ENCODE measurements around the gene OR4F15. TPM values are rescaled to one million over a fixed set of nuclear protein-coding genes. Genes with fewer than 3 reads are reported as not detected.
"Not testable (repeated sequence)": the region's sequence is repeated elsewhere in the genome, so short reads cannot be mapped to it uniquely, and the experiment has no call there.

The OR4F15 gene, protein sequence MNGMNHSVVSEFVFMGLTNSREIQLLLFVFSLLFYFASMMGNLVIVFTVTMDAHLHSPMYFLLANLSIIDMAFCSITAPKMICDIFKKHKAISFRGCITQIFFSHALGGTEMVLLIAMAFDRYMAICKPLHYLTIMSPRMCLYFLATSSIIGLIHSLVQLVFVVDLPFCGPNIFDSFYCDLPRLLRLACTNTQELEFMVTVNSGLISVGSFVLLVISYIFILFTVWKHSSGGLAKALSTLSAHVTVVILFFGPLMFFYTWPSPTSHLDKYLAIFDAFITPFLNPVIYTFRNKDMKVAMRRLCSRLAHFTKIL
- not detected for total RNA-seq

DNA sequence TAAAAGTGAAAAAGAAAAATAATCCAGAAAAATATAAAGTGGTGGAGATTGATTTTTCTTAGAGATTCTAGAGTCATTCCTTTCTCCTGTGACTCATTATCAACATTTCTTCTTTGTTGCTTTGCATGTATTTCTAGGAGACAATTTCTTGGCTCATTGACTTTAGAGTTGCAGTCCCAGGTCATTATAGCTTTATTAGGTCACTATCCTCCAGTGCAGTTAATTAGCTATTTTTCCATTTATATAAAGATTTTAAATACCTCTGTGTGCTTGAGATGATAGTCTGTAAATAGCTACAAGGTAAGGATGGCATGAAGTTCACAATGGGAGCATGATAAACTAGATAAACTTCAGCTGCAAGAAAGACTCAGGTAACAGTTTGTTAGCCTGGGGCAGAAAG, at the start of gene OR4F15:
Gene OR4F15 (plus strand): TSS at position 301 of the 400 bp plus-strand sequence. CDS start 5,985 bp downstream, outside the sequence.
- DNase-seq: no peak

GRCh38 chr15:101764669-101765339, 47.2 kb upstream of the OR4F15 start:
- not testable (repeated sequence) for DNase-seq

DNA sequence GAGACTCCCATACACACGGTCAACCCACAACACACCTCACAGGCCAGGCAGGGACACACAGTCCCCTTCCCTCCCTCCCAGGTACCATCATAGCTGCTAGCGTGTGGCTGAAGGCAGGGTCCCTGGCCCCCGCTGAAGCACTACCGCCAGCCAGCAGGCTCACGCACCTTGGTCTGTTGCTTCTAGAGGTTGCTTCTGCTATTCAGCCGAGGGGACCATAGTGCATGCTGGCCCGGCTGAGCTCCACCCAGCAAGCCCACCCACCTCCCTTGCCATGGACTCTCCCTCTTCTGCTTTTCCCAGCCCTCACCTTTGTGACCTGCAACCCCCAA, 46.7 kb upstream of the OR4F15 start:
- not testable (repeated sequence) for DNase-seq

GRCh38 chr15:101765772-101766456, 46.1 kb upstream of the OR4F15 start:
- no peak for DNase-seq

- DNase-seq: not testable (repeated sequence)
Observed at GRCh38 chr15:101767083-101767640, 44.8 kb upstream of the OR4F15 start.

DNA sequence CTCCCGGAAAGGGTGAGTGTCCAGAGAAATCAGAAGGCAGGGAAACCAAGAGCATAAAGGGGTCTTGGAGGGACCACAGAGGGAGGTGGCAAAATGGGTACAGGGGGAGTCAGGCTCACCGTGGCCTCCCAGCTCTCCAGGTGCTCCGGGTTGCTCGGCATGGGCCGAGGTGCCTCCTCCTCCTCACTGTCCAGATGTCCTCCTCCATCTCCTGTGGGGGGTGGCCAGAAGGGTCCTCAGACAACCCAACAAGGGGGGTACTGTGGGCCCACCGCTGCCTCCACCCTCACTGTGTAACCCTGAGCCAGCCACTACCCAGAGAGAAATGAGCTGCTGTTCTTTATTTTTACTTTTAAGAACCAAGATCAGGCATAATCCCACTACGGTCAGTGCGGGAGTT, 39.1 kb upstream of the OR4F15 start:
- DNase-seq: no peak

- DNase-seq: no peak
Observed at GRCh38 chr15:101773496-101774100, 38.4 kb upstream of the OR4F15 start.

DNA sequence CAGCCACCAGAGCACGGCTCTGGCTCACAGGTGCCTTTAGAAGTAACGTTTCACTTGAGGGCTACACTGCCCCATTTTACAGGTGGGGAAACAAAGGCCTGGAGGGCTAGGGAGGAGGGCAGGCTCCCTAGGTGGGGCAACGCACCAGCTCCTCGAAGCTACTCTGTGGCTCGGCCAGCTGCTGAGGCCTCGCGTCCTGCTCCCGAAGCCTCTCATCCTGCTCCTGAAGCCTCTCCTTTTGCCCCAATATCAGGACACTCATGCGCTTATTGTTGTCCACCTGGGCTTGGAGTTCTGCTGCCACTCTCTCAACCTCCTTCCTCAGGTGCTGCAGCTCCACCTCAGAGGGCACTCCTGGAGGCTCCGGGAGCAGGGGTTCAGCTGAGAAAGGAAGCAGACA, 36.9 kb upstream of the OR4F15 start:
- no peak for DNase-seq

GRCh38 chr15:101778576-101778975, 33.4 kb upstream of the OR4F15 start:
- DNase-seq: not testable (repeated sequence)

DNA sequence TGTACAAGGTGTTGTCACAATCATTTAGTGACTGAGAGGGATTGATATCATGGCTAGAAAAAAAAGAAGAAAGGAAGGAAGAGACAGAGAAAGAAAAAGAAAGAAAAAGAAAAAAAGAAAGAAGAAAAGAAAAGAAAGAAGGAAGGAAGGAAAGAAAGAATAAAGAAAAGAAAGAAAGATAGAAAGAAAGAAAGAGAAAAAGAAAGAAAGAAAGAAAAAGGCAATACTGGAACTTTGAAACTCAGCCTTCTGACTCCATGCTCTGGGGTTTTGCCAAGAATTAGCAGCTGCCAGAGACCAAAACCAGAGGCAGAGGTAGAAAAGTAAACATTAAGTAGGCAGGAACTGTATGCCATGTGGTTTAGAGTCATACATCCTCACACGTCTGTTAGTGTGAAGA, 31.8 kb upstream of the OR4F15 start:
- DNase-seq: not testable (repeated sequence)

DNA sequence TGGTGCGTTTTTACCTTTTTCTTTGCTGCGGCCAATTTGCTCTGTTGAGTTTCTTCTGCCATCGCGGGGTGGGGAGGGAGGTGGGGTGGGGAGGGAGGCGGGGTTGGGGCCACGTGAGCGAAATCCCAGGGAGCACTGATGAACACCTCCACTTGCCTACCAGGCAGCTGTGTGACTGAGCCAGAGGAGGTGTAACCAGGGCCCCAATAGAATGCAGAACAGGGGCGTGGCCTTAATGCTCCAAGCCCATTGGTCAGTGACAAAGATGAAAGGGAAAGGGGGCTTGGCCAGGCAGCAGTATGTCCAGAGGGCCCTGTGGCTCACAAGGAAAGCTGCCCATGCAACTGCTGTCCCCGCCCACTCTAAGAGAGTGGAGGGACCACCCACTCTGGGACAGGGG, 30.1 kb upstream of the OR4F15 start:
- no peak for DNase-seq

GRCh38 chr15:101784644-101785043, 27.4 kb upstream of the OR4F15 start:
- no peak for DNase-seq

DNA sequence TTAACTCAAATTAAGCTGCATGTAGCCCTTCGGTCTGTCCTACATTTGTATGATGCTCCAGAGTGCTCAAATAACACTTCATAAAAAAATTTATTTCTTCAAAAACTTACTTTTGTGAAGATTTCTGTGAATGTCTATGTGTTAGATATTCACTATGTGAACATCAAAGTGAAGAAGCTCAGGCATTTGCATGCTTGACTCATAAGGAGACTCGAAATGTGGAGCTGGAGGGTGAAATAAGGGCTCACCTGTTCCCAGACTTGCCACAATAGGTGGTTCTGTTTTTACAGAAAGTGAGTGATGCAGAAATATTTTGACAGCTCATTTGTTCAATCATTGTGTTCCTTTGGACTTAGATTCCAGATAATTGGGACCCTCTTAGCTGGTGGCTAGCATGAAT, 25.6 kb upstream of the OR4F15 start:
- DNase-seq: not testable (repeated sequence)

DNA sequence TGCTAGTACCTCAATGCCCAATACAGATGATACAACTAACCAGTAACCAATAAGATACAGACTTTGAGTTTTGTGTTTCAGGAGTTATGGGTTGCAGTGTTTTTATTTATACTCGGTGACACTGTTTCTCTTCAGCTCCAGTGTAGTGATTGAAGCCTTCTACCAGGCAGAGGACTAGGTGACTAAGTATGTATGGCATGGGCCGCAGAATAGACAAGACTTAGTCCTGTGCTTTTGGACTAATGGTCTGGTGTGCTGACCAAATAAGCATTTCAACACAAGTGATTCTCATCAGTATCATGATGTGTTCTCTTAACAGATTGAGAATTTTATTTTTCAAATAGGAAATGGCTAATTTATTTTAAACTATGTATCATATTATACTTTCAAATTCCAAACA, 24.0 kb upstream of the OR4F15 start:
- DNase-seq: not testable (repeated sequence)

DNA sequence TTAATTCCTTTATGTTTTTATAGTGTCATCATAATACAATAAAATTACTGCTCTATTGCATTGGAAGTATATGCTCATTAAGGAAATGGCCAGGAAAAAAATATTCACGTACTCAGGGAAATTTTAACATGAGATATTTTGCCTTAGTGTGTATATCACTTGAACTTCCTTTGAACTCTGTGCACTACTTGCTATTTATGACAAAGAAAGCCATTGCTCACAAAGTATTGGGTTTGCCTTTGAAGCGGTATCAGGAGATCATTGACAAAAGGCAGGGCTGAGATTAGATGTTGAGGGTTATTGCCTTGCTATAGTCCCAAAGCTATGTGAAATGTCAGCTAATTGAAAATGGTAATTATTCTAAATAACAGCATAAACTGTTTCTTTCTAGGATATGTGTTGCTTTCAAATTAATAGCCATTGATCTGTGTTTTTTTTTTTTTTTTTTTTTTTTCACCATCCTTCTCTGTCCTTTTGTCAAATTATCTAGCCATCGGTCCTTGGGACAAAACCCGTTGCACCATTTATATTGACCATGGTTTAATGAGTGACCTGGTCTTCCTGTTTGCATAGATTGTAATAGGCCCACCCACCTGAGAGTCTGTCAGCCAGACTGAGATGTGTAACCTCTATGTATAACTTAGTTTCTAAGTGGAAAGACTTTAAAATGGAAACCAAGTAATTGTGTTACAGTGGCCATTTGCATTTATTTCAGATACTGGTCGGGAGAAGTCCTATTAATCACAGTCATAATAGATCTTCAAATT, 23.3 kb upstream of the OR4F15 start:
- not testable (repeated sequence) for DNase-seq

DNA sequence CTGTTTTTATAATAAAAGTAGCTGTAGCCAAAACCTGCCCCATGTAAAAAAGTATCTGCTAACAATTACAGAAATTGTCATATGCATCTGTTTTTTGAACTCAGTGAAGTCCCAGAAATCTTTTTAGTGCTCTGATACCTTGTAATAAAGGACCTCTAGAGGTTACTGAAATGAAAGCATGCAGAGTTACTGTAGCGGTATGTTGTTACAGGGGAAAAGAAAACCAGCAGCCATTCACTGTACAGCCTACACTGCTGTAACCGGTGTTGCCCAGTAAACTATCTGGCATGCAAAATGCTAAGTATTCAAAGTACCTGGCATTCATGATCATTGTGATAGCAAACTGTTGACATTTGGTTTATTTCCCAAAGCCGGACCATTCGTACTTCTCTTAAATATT, 21.3 kb upstream of the OR4F15 start:
- not testable (repeated sequence) for DNase-seq

DNA sequence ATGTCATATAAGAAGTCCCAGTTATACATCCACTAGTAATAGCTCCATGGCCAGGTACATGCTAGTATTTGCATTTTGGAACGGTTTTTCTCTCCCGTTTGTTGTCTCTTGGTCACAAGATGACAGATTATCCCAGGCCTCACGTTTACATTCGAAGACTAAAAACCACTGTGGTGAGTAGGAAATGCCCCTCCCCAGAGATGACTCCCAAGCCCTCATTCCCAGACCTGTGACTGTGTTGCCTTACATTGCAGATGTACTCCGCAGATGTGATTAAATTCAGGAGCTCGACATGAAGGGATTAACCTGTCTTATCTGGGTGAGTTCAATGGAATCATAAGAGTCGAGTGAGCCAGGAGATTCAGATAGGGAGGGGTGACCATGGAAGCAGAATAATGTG, 18.0 kb upstream of the OR4F15 start:
- not testable (repeated sequence) for DNase-seq

DNA sequence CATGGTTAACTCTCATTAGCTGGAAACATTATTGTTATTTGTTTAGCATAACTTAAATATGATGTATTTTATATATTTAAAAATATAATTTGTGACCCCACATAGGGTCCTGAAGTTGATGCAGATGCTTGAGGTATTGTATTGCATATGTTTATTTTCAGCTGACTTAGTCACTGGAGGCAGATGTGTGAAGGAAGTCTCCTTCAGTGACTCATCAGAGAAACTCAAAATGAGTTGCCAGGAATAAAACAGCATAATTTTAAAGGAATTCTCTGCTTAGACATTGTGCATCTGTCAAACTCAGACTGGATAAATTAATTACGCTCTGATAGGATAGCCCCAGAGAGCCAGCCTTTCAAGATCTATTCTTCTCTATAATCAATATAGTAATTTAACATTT, 16.5 kb upstream of the OR4F15 start:
- DNase-seq: no peak

DNA sequence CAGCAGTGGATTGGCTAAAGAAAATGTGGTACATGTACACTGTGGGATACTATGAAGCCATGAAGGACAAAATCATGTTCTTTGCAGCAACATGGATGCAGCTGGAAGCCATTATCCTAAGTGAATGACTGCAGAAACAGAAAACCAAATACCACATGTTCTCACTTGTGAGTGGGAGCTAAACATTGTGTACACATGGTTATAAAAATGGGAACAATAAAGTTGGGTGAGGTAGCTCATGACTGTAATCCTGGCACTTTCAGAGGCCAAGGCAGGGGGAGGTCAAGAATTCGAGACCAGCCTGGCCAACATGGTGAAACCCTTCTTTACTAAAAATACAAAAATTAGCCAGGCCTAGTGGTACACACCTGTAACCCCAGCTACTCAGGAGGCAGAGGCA, 12.3 kb upstream of the OR4F15 start:
- DNase-seq: no peak

- no peak for DNase-seq
Observed at GRCh38 chr15:101801048-101801447, 11.0 kb upstream of the OR4F15 start.

- DNase-seq: no peak
Observed at GRCh38 chr15:101803209-101803608, 8.8 kb upstream of the OR4F15 start, which contains the start of gene OR4F6. Gene OR4F6 (plus strand): TSS chr15:101803509. CDS start chr15:101805720, 2,211 bp downstream.

GRCh38 chr15:101803676-101804075, 8.3 kb upstream of the OR4F15 start:
- no peak for DNase-seq

Data from skin of body (tissue), 2 donors.